Measurements from ENCODE around the gene ACOX1.
"Not testable (repeated sequence)": the region's sequence is repeated elsewhere in the genome, so short reads cannot be mapped to it uniquely, and the experiment has no call there.

ACOX1 gene

GRCh38 chr17:75979705-75980187 is 780 bp upstream of the ACOX1 start:
- H3K9me3 Mint-ChIP-seq (ENCODE audit: low read depth), result no peaks in the 10 kb centered on the region
- H3K36me3 Mint-ChIP-seq, result peaks cover 2% of the 10 kb centered on the region
- H3K4me3 Mint-ChIP-seq, result peak overlapping the region; percentile 99
- H3K4me1 Mint-ChIP-seq (ENCODE audit: low read depth), result peaks cover 38% of the 10 kb centered on the region
- H3K27ac Mint-ChIP-seq, result peak overlapping the region; percentile 100
- no peaks in the 10 kb centered on the region for H3K27me3 Mint-ChIP-seq

DNA sequence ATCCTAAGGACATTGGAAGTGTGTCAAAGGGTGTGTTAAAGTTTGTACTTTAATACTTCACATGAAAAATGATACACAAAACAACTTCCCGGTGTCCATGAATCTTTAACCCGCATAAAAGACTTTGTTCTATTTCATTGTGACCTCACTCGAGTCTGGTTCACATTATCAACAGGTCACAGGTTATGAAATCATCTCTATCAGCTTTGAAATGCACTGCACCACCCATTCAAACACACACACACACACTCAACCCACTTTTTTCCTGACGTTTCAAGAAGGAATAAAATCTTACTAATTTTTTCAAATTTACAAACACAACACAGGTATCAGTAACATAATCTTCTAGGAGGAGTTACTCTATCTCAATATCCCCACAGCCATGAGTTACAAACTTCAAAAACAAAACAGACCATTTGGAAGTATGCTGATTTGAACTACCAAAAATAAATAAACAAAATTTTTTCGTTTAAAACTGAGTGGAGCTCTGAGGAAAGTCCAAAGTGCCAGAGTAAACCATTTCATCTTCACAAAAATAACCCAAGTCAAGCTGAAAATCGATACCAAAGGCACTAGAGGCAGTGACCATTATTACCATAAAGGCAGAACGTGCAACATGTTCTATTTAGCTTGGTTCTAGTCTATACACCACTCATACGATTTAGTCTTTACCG is 2.7 kb downstream of the ACOX1 start:
- peaks cover 44% of the 10 kb centered on the region for H3K4me1 Mint-ChIP-seq (ENCODE audit: low read depth)
- H3K4me3 Mint-ChIP-seq, result peak overlapping the region; percentile 61
- no peaks in the 10 kb centered on the region for H3K9me3 Mint-ChIP-seq (ENCODE audit: low read depth)
- H3K27me3 Mint-ChIP-seq, result no peaks in the 10 kb centered on the region
- H3K36me3 Mint-ChIP-seq, result peaks cover 2% of the 10 kb centered on the region
- peak overlapping the region; percentile 2 for H3K27ac Mint-ChIP-seq

DNA sequence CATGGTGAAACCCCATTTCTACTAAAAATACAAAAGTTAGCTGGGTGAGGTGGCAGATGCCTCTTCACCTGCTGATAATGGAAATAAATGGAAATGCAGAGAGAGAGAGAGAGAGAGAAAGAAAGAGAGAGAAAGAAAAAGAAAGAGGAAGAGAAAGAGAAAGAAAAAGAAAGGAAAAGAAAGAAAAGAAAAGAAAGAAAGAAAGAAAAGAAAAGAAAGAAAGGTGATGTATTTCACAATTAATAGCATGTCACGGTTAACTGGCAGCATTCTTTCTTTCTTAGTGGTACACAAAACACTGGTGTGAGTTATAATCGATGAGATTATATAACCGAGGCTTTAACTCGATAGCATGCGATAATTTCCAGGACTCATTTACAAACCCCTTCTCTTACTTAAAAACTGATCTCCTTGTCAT is 3.2 kb downstream of the ACOX1 start:
- H3K36me3 Mint-ChIP-seq, result peaks cover 2% of the 10 kb centered on the region
- no peaks in the 10 kb centered on the region for H3K27me3 Mint-ChIP-seq
- peaks cover 42% of the 10 kb centered on the region for H3K4me1 Mint-ChIP-seq (ENCODE audit: low read depth)
- no peak overlapping the region for H3K4me3 Mint-ChIP-seq
- H3K9me3 Mint-ChIP-seq (ENCODE audit: low read depth), result no peaks in the 10 kb centered on the region
- peak overlapping the region; percentile 11 for H3K27ac Mint-ChIP-seq

GRCh38 chr17:75975187-75975586 is 3.8 kb downstream of the ACOX1 start:
- Mint-ChIP-seq H3K4me1 (ENCODE audit: low read depth) (peaks cover 39% of the 10 kb centered on the region), H3K27ac (peak overlapping the region; percentile 58)
- not testable (repeated sequence) for H3K27me3 Mint-ChIP-seq; H3K4me3 Mint-ChIP-seq; H3K36me3 Mint-ChIP-seq; H3K9me3 Mint-ChIP-seq (ENCODE audit: low read depth)

DNA sequence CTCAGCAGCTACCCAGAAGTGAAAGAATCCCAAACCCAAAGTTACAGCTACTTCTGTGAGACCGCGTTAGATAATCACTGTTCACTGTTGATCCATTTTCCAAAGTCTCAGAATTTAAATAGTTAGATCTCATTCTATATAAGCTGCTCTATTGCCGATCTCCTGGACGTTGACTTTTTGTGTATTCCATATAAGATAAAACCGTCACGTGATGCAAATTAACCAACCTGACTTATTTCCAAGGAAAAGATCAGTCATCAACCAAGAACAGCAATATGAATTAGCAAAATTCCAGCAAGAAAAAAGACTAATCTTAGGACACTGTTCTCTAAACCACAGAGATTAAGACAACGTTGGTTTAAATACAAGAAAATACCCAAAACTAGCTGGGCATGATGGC is 8.3 kb downstream of the ACOX1 start:
- Mint-ChIP-seq H3K36me3 (peaks cover 5% of the 10 kb centered on the region), H3K4me3 (no peak overlapping the region), H3K9me3 (ENCODE audit: low read depth) (no peaks in the 10 kb centered on the region), H3K4me1 (ENCODE audit: low read depth) (peaks cover 13% of the 10 kb centered on the region), H3K27ac (no peak overlapping the region), H3K27me3 (no peaks in the 10 kb centered on the region)

DNA sequence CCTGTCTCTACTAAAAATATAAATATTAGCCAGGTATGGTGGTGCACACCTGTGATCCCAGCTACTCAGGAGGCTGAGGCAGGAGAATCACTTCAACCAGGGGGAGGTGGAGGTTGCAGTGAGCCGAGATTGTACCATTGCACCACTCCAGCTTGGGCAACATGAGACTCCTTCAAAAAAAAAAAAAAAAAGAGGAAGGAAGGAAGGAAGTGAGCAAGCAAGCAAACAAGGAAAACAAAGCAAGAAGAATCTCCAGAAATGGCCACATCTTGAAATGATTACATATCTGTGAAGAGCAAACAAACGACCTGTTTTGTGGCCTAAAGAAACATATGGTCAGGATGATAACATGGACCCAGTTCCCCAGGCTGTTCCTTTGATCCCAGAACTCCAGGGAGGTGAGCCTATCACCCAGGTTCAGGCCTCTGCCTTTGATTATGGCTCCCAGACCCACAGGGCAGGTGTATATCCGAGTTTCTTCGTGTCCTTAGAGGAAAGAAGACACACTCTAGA is 8.9 kb downstream of the ACOX1 start:
- no peaks in the 10 kb centered on the region for H3K9me3 Mint-ChIP-seq (ENCODE audit: low read depth)
- H3K4me1 Mint-ChIP-seq (ENCODE audit: low read depth), result peaks cover 13% of the 10 kb centered on the region
- no peak overlapping the region for H3K27ac Mint-ChIP-seq
- H3K4me3 Mint-ChIP-seq, result no peak overlapping the region
- no peaks in the 10 kb centered on the region for H3K27me3 Mint-ChIP-seq
- H3K36me3 Mint-ChIP-seq, result peaks cover 5% of the 10 kb centered on the region

DNA sequence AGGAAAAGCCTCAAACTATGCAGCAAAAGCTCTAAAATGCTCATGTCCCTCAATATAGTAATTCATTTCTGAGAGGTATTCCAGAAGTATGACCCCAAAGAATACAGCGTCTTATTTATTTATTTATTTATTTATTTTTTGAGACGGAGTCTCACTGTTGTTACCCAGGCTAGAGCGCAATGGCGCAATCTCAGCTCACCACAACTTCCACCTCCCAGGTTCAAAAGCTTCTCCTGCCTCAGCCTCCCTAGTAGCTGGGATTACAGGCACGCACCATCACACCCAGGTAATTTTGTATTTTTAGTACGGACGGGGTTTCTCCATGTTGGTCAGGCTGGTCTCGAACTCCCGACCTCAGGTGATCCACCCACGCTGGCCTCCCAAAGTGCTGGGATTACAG is 9.9 kb downstream of the ACOX1 start:
- H3K27me3 Mint-ChIP-seq; H3K4me3 Mint-ChIP-seq; H3K27ac Mint-ChIP-seq; H3K36me3 Mint-ChIP-seq; H3K9me3 Mint-ChIP-seq (ENCODE audit: low read depth): not testable (repeated sequence)
- peaks cover 11% of the 10 kb centered on the region for H3K4me1 Mint-ChIP-seq (ENCODE audit: low read depth)

- no peak overlapping the region for H3K27ac Mint-ChIP-seq
- no peaks in the 10 kb centered on the region for H3K9me3 Mint-ChIP-seq (ENCODE audit: low read depth)
- no peak overlapping the region for H3K4me3 Mint-ChIP-seq
- no peaks in the 10 kb centered on the region for H3K27me3 Mint-ChIP-seq
- H3K36me3 Mint-ChIP-seq, result peaks cover 7% of the 10 kb centered on the region
- peaks cover 8% of the 10 kb centered on the region for H3K4me1 Mint-ChIP-seq (ENCODE audit: low read depth)
These were observed 13.5 kb downstream of the ACOX1 start for GRCh38 chr17:75965468-75965867.

- Mint-ChIP-seq H3K27ac (no peak overlapping the region), H3K36me3 (peaks cover 6% of the 10 kb centered on the region), H3K4me3 (no peak overlapping the region), H3K4me1 (ENCODE audit: low read depth) (peaks cover 5% of the 10 kb centered on the region), H3K9me3 (ENCODE audit: low read depth) (no peaks in the 10 kb centered on the region), H3K27me3 (no peaks in the 10 kb centered on the region)
These were observed 19.0 kb downstream of the ACOX1 start for GRCh38 chr17:75959839-75960511.

GRCh38 chr17:75959051-75959838 is 19.7 kb downstream of the ACOX1 start:
- Mint-ChIP-seq H3K4me1 (ENCODE audit: low read depth) (peaks cover 3% of the 10 kb centered on the region), H3K4me3 (no peak overlapping the region), H3K27ac (no peak overlapping the region), H3K27me3 (no peaks in the 10 kb centered on the region), H3K36me3 (peaks cover 6% of the 10 kb centered on the region), H3K9me3 (ENCODE audit: low read depth) (no peaks in the 10 kb centered on the region)

GRCh38 chr17:75950855-75951554 is 28.0 kb downstream of the ACOX1 start:
- Mint-ChIP-seq H3K9me3 (ENCODE audit: low read depth) (no peaks in the 10 kb centered on the region), H3K36me3 (peaks cover 8% of the 10 kb centered on the region), H3K4me1 (ENCODE audit: low read depth) (no peaks in the 10 kb centered on the region), H3K27ac (no peak overlapping the region), H3K27me3 (no peaks in the 10 kb centered on the region), H3K4me3 (no peak overlapping the region)

GRCh38 chr17:75950421-75950820 is 28.5 kb downstream of the ACOX1 start:
- H3K27me3 Mint-ChIP-seq, result no peaks in the 10 kb centered on the region
- no peak overlapping the region for H3K27ac Mint-ChIP-seq
- H3K36me3 Mint-ChIP-seq, result peaks cover 8% of the 10 kb centered on the region
- no peaks in the 10 kb centered on the region for H3K9me3 Mint-ChIP-seq (ENCODE audit: low read depth)
- no peaks in the 10 kb centered on the region for H3K4me1 Mint-ChIP-seq (ENCODE audit: low read depth)
- no peak overlapping the region for H3K4me3 Mint-ChIP-seq

DNA sequence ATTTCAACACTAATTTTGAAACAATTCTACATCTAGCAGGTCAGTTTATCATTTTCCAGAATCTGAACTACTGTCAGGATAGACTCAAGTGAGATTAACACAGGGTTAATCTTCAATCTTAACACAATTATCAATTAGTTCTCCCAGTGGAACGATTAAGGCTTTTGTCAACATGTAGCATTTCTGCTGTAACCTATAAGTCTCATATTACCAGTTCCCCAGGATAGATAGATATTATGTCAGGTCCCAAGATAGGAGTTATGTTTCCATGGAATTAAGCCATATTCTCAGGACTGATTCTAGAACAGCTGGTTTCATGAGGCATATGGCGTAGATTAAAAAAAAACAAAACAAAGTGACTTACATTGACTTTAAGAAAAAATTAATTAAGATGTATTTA is 33.8 kb downstream of the ACOX1 start:
- Mint-ChIP-seq H3K36me3 (peaks cover 2% of the 10 kb centered on the region), H3K4me1 (ENCODE audit: low read depth) (peaks cover 11% of the 10 kb centered on the region), H3K9me3 (ENCODE audit: low read depth) (no peaks in the 10 kb centered on the region), H3K27ac (no peak overlapping the region), H3K4me3 (no peak overlapping the region), H3K27me3 (no peaks in the 10 kb centered on the region)

- Mint-ChIP-seq H3K27ac (no peak overlapping the region), H3K36me3 (no peaks in the 10 kb centered on the region), H3K4me1 (ENCODE audit: low read depth) (peaks cover 12% of the 10 kb centered on the region), H3K9me3 (ENCODE audit: low read depth) (no peaks in the 10 kb centered on the region), H3K27me3 (no peaks in the 10 kb centered on the region), H3K4me3 (no peak overlapping the region)
These were observed 35.5 kb downstream of the ACOX1 start for GRCh38 chr17:75943491-75943890.
